ENCODE measurements around the gene ROPN1L. TPM values are rescaled to one million over a fixed set of nuclear protein-coding genes. Genes with fewer than 3 reads are reported as not detected.
A peak's percentile ranks its signal among the peaks of the same experiment; 100 is the strongest.
"Not testable (repeated sequence)": the region's sequence is repeated elsewhere in the genome, so short reads cannot be mapped to it uniquely, and the experiment has no call there.

The ROPN1L gene
- polyA plus RNA-seq, 1 experiment: 0.54 TPM

GRCh38 chr5:10513501-10514442 lies 72.1 kb downstream of the ROPN1L start:
- POLR2A ChIA-PET: no interaction called here
- DNase-seq (ENCODE audit: low read depth): peak; percentile 62
- TF ChIP-seq CTCF (IDR thresholded peaks at IDR 0.05; ENCODE audit: insufficient read depth, low read depth, low read length): no peak

GRCh38 chr5:10514572-10514971 lies 72.9 kb downstream of the ROPN1L start:
- H3K4me3 ChIP-seq (ENCODE audit: low read depth, low read length); CTCF ChIA-PET; POLR2A ChIA-PET; H3K27me3 ChIP-seq (ENCODE audit: control insufficient read depth, insufficient read depth, low read length); H3K36me3 ChIP-seq (ENCODE audit: control insufficient read depth, insufficient read depth, low read length); DNase-seq (ENCODE audit: low read depth): not testable (repeated sequence)

More at GRCh38 chr5:10513501-10514442, 72.1 kb downstream of the ROPN1L start:
- Histone ChIP-seq H3K36me3 (ENCODE audit: control insufficient read depth, insufficient read depth, low read length) (no peaks in the 10 kb centered on the region), H3K4me3 (ENCODE audit: low read depth, low read length) (no peak overlapping the region), H3K27me3 (ENCODE audit: control insufficient read depth, insufficient read depth, low read length) (no peaks in the 10 kb centered on the region)
- CTCF ChIA-PET: interaction anchor here (0.6 to 1.4 kb wide), 3 partner anchors 12 to 506 kb away, joined by 3 to 4 read pairs (median 3); no protein-coding TSS in a partner anchor

Small RNA genes lying within 50 kb of the gene (small RNA-seq; reads per million reads assigned to genes)
- gene MIR6131 (ENCODE audit: insufficient read length, low read depth, low replicate concordance): not detected

Other genes starting within 250 kb of the ROPN1L start
- gene ATPSCKMT, start 192.0 kb upstream of the ROPN1L start, polyA plus RNA-seq (2011; rRNA removed): 20.6 and 28.6 TPM in 2 replicates
- gene CCT5, start 191.6 kb upstream of the ROPN1L start, polyA plus RNA-seq (2011; rRNA removed): 374 and 413 TPM in 2 replicates
- 23.8 and 29.9 TPM in 2 replicates for gene CMBL, start 134.0 kb upstream of the ROPN1L start, polyA plus RNA-seq (2011; rRNA removed)
- 110 and 174 TPM in 2 replicates for gene MARCHF6, start 88.2 kb upstream of the ROPN1L start, polyA plus RNA-seq (2011; rRNA removed)
- 2.4 and 3.4 TPM in 2 replicates for gene ANKRD33B, start 122.2 kb downstream of the ROPN1L start, polyA plus RNA-seq (2011; rRNA removed)

Data from BJ (cell line).